ENCODE data around the gene AGAP6. TPM values are rescaled to one million over a fixed set of nuclear protein-coding genes. Genes with fewer than 3 reads are reported as not detected.
"Not testable (repeated sequence)": the region's sequence is repeated elsewhere in the genome, so short reads cannot be mapped to it uniquely, and the experiment has no call there.

AGAP6 gene
- total and polyA plus RNA-seq, 12 donors = 2.2 to 26.3 (median 4.2) TPM

- ATAC-seq (no peak), DNase-seq (no peak)
- 90 to 91% methylated on average over 13 of the region's 13 CpGs for WGBS, 2 donors
- Histone ChIP-seq H3K4me1 (no peaks in the 10 kb centered on the region), H3K4me3 (no peak overlapping the region), H3K27me3 (peaks cover 0 to 14% (median 6%) of the 10 kb centered on the region in 7 donors), H3K36me3 (no peaks in the 10 kb centered on the region), H3K27ac (no peak overlapping the region), H3K9me3 (no peaks in the 10 kb centered on the region)
- TF ChIP-seq CTCF (IDR thresholded peaks at IDR 0.05) = no peak
- intact Hi-C loops (cut with DNase I) = no loop called here
These were observed 39.0 kb downstream of the AGAP6 start for GRCh38 chr10:50027195-50027594.

- Histone ChIP-seq H3K27me3 (no peaks in the 10 kb centered on the region), H3K4me1 (no peaks in the 10 kb centered on the region), H3K27ac (no peak overlapping the region), H3K36me3 (no peaks in the 10 kb centered on the region), H3K9me3 (no peaks in the 10 kb centered on the region), H3K4me3 (no peak overlapping the region)
- intact Hi-C loops (cut with DNase I) = no loop called here
- no peak for TF ChIP-seq CTCF (IDR thresholded peaks at IDR 0.05)
- no peak for DNase-seq
- no peak for ATAC-seq
- WGBS, 2 donors = 58 to 66% methylated on average over 3 of the region's 3 CpGs
These were observed 45.3 kb downstream of the AGAP6 start for GRCh38 chr10:50033481-50033880.

GRCh38 chr10:50035337-50035736 is 47.1 kb downstream of the AGAP6 start:
- H3K36me3 ChIP-seq; H3K27ac ChIP-seq; H3K4me1 ChIP-seq; H3K9me3 ChIP-seq; DNase-seq; intact Hi-C loops (cut with DNase I); H3K4me3 ChIP-seq; H3K27me3 ChIP-seq: not testable (repeated sequence)
- 37 to 43% methylated on average over 4 of the region's 4 CpGs for WGBS, 2 donors
- ATAC-seq = peak in 1 of 8 donors; percentile 37

- H3K4me1 ChIP-seq = no peaks in the 10 kb centered on the region
- H3K36me3 ChIP-seq = no peaks in the 10 kb centered on the region
- intact Hi-C loops (cut with DNase I) = no loop called here
- no peak for TF ChIP-seq CTCF (IDR thresholded peaks at IDR 0.05)
- H3K4me3 ChIP-seq = no peak overlapping the region
- no peaks in the 10 kb centered on the region for H3K27me3 ChIP-seq
- WGBS, 2 donors = 75 to 87% methylated on average over 5 of the region's 5 CpGs
- ATAC-seq (no peak), DNase-seq (no peak)
- no peak overlapping the region for H3K27ac ChIP-seq
- no peaks in the 10 kb centered on the region for H3K9me3 ChIP-seq
These were observed 56.9 kb downstream of the AGAP6 start for GRCh38 chr10:50044941-50045664.

- WGBS, 2 donors = 85 to 88% methylated on average over 9 of the region's 9 CpGs
- DNase-seq; intact Hi-C loops (cut with DNase I); H3K27ac ChIP-seq; H3K9me3 ChIP-seq; H3K27me3 ChIP-seq; H3K4me3 ChIP-seq; H3K4me1 ChIP-seq; H3K36me3 ChIP-seq; ATAC-seq: not testable (repeated sequence)
These were observed 58.3 kb downstream of the AGAP6 start for GRCh38 chr10:50046457-50046856.

- not testable (repeated sequence) for H3K4me1 ChIP-seq
These were observed 59.4 kb downstream of the AGAP6 start for GRCh38 chr10:50047594-50047993.

GRCh38 chr10:50051995-50052660 is 63.9 kb downstream of the AGAP6 start:
- H3K4me3 ChIP-seq; DNase-seq; H3K27me3 ChIP-seq; H3K9me3 ChIP-seq; intact Hi-C loops (cut with DNase I); H3K36me3 ChIP-seq: not testable (repeated sequence)
- ATAC-seq = peak in 1 of 8 donors; percentile 45
- H3K27ac ChIP-seq = peak overlapping the region in 3 of 10 donors; percentile 30 to 72 (median 39)
- H3K4me1 ChIP-seq = peaks cover 0 to 15% (median 0%) of the 10 kb centered on the region in 9 donors
- WGBS, 2 donors = 34 to 53% methylated on average over 3 of the region's 3 CpGs

More at GRCh38 chr10:50047594-50047993, 59.4 kb downstream of the AGAP6 start:
- intact Hi-C loops (cut with DNase I); H3K36me3 ChIP-seq; H3K9me3 ChIP-seq; DNase-seq; H3K4me3 ChIP-seq; H3K27ac ChIP-seq; ATAC-seq; H3K27me3 ChIP-seq: not testable (repeated sequence)
- WGBS, 2 donors = 71 to 73% methylated on average over 5 of the region's 5 CpGs

- H3K36me3 ChIP-seq; H3K27me3 ChIP-seq; H3K4me3 ChIP-seq; intact Hi-C loops (cut with DNase I); H3K9me3 ChIP-seq; DNase-seq: not testable (repeated sequence)
- ATAC-seq = peak in 2 of 8 donors; percentile 35 to 61
- H3K27ac ChIP-seq = peak overlapping the region in 3 of 10 donors; percentile 30 to 72 (median 39)
- 37 to 53% methylated on average over 5 to 6 of the region's 6 CpGs for WGBS, 2 donors
- peaks cover 0 to 15% (median 0%) of the 10 kb centered on the region in 9 donors for H3K4me1 ChIP-seq
These were observed 64.7 kb downstream of the AGAP6 start for GRCh38 chr10:50052778-50053376.

Measured in heart right ventricle (tissue), 16 donors.